ENCODE results near the gene FILIP1.
A peak's percentile ranks its signal among the peaks of the same experiment; 100 is the strongest.

The FILIP1 gene

DNA sequence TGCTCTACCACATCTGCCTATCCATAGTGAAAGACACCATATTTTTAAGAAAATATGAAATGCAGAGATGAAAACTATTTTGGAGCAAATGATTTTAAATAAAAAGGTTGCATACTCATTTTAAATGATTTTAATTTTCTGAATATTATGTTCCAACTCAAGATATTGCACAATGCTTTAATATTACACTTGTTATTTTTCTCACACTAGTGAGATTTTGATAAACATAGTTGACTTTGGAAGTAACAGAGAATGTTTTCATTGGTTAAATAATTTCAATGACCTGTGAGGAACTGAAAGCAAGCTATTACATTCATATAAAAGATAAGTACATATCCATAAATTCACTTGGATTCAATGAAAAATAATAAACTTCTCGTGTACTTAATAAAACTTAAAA is 201.9 kb downstream of the FILIP1 start:
- no peak for DNase-seq (ENCODE audit: low spot score)

DNA sequence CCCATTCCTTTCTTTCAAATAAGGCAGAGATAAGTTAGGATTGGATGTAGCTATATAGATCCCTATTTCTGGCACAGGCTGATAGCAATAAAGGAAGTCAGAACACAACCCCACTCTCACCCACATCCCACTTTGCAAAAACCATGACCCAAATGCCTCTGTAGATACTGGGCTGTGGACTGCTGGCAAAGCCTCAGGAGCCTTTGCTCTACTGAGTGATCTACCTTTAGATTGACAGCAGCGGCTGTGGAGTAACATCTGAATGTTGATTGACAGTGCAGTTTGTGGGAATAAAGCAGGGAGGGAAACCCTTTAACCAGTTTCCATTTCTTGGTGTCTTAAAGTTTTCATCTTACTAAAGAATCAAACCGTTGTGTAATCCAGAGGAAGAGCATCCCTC is 202.3 kb downstream of the FILIP1 start:
- DNase-seq (ENCODE audit: low spot score) = no peak

DNA sequence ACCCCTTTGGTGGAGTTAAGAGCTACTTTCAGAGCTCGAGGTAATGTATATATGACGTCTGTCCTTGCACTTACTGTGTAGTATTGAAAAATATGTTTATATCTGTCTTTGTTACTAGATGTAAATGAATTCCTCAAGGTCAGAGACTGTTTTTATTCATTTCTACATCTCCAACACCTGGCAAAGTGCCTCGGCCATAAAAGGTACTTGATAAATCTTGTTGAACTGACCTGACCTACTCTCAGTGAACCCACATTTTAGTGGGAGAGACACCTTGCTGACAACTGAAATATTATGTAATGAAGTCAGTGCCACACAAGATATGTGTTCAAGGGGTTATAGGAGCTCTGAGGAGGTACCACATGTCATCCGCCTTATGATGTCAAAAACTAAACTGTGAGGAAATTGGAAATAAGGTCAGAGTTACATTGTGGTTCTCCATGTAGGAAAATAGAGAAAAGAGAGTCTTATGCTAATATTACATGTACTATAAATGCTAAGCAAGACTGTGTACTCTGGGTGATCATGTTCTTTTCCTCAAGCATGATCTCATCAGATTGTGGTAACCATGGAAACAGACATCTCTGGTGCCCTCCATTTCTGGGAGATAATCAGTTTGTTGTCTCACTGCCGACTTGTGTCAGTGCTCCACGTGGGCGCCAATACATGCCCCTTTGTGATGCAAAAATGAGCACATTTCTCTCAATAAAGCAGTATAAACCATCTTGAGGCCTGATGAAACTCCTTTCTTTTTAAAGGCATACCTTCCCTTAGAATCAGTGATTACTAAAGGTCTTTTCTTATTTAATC is 203.3 kb downstream of the FILIP1 start:
- no peak for DNase-seq (ENCODE audit: low spot score)

DNA sequence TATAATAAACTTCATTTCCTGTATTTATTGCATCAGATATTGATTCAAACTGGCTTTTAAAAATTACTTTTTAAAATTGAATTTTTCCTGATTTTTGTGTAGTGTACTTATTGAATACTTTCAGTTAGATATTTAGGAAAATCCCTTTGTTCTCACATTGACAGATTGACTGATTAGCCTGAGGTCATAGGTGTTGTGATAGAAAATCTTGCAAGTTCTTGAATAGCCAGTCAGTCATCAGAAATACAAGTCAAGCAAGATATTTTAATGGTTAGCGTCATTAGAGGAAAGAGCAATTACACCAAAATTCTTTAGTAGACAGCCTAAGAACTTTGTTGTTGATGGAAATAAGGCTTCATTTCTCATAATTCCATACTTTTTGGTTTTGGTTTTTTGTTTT is 205.6 kb downstream of the FILIP1 start:
- DNase-seq (ENCODE audit: low spot score) = no peak

DNA sequence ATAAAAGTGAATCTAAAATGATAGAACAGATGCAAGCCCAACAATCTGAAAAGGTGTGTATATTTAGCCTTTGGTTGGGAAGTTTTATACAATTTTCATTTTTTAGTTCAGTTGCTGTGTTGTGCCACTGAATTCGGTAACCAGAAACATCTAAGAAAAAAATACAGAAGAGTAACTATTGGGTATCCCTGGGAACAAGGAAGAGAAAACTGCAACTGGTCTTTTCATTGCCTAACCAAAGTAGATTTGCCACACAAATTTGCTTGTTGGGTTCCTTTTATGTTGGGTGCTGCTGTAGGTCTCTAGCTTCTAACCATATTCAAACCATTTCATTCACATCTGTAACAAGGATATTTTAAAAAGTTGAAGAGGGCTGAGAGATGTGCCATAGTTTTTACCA is 206.2 kb downstream of the FILIP1 start:
- DNase-seq (ENCODE audit: low spot score) = no peak

DNA sequence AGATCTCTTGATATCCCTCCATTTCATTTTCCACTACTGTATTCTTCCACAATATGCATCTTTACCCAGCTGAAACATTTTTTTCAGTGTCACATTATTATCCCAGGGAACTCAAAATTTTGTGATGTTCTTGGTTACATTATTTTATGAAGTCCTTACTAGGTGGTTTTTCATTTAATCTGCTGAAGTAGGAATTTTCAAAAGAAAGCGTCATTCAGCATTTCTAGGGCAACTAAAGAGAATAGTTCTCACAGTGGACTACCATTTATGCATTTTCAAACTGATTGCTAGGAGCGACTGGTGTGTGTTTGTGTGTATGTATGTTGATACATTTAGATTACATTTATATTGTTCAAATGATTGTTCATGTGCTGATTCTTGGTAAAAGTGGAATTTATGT is 206.6 kb downstream of the FILIP1 start:
- DNase-seq (ENCODE audit: low spot score) = no peak

DNA sequence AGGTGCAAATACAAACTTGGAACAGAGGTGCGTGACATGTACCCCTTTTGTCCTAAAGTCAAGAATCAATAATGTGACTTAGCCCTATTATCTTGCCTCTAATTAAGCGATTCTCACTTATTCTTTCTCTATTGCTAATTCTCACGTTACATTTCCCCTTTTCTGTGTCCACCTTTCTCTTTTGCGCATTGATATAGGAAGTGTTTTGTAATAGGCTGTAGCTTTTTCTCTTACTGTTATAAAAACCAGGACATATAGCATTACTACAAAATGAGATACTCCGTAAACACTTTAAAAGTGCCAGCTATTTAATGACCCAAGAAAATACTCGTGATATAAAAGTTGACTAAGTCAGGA is 208.3 kb downstream of the FILIP1 start:
- peak; percentile 13 for DNase-seq (ENCODE audit: low spot score)

DNA sequence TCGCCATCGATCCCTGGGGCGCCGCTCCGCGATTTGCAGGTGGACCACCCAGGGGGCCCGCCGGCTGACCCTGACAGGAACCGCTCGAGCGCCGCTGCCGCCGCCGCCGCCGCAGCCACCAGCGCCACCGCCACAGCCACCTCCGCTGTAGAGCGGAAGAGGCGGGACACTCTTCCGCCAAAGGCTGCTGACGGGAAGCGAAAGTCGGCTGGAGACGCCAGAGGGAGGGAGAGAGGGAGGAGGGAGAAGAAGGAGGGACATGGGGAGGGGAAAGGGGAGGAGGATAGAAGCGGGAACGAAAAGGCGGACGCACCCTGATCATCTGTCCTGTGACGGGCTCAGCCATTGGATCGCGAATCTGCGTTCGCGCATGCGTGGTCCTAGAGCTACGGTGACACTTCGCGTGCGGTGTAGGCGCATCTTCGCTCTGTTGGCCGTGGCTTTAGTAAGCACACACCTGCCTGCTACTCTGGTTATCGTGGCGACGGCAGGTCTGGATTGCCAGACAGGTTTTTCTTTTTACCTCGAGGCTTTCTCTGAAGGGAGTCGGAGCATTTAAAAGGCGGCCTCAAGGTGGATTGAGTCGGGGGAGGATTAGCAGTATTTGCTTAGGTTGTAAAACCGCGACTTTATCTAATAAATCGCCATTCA is 208.8 kb downstream of the FILIP1 start, which contains the start of gene TMEM30A:
Gene TMEM30A (minus strand): TSS at position 161 of the 651 bp plus-strand sequence. CDS start 154 bp downstream, at position 7.
- DNase-seq (ENCODE audit: low spot score) = peak; percentile 98

DNA sequence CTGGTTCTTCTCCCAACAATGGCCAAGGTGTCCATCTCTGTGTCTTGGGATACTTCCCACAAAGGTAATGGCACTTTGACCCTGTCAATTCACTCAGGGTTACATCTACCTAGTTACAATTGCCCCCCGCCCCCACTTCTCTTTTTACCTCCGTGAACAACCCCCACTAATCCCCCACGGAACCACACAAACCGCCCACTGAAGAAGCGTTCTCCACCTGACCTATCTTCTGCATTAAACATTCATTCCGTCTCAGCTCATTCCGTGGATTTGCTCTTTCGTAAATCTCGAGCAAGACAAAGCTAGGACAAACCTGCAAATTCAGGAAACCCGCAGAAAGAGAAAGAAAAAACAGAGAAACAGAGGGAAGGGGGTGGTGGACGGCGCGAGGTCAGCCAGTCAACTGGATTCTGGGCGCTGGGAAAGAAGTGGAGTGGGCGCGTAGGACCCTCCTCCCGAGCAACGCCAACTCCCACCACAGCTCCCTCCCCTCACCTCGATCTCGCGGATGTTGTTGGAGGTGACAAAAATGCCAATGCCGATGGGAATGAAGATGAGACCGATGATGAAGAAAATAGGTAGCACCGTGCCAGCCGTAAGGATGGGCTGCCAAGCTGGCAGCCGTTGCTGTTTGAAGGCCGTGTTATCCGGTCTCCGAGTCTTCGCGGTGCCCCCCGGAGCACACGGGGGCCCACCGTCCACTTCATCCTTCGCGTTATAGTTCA is 209.5 kb downstream of the FILIP1 start:
- DNase-seq (ENCODE audit: low spot score) = no peak

DNA sequence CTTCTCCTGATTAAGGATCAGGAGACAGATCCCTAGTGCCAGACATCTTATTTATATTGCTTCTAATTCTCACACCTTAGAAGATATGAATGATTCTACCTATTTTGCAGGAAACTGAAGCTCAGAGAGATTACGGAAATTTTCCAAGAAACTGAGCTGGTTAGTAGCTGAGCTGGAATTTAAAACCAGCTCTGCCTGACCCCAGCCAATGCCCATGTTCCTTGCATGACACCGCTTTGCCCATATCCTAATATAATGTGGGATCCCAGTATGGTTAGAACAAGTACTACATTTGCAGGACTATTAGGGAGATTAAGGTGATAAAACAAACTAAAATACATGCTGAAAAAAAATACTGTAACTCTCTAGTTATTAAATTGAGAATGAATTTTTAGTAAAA is 210.9 kb downstream of the FILIP1 start:
- DNase-seq (ENCODE audit: low spot score) = no peak

DNA sequence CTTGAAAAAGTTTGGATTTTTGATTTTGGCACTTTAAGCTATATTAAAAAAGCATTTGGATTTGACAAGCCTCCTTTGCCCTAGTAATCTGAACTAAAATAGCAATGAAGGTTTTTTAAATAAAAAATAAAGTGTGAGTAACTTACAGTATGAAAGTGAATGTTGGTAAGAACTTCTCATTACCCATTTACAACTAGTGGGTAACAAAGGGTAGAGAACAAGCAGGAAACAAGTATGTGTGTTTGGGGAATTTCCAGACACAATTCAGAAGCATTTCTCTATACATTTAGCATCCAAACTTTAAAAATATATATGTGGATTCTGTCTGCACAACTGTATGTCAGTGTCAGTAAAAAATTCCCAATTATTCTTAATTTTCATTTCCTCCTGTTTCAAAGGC is 211.9 kb downstream of the FILIP1 start:
- DNase-seq (ENCODE audit: low spot score) = no peak

DNA sequence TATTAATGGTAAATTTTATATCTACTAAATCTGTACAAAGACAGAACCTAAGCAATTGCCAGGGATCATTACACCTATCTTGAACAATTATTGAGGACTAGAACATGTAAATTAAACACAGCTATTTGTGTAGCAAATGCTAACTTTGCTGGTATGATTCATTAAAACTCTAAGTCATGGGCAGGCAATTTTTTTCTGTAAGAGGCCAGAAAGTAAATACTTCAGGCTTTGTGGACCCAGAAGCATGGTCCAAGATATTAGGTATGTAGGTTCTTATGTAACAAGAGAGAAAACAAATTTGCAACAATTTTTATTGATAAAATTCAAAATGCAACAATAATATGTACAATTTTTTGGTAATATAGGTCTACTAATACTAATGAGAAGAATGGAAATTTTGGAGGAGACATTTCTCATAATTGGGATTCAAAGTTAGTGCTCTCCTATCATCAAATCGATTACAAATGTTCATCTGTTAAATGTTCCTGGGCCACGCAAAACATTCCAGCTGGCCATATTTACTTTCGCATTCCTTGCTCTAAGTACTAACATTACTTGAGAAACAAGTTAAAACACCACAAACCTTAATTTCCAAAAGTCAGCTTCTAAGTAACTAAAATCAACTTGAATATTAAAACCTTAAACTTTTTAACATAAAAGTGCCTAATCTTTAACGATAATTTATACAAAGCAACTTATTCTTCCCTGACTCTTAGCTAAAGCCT is 213.3 kb downstream of the FILIP1 start:
- DNase-seq (ENCODE audit: low spot score) = no peak

DNA sequence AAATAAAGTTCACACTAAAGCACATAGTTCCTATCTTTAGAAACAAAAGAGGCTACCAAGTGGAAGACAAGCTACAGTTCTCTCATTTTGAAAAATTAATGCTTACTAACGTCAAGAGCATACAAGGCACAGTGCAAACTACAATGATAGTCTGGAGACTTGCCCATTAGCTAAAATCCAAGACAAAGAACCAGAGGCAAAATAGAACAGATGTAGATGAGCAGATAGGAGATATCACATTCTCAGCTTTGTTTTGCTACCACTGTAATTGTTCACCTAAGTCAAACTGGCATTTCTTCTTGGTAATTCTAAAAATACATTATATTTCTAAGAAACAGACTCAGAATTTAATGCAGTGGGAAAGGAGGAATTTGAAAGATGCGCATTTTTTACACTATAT is 214.2 kb downstream of the FILIP1 start:
- DNase-seq (ENCODE audit: low spot score) = no peak

DNA sequence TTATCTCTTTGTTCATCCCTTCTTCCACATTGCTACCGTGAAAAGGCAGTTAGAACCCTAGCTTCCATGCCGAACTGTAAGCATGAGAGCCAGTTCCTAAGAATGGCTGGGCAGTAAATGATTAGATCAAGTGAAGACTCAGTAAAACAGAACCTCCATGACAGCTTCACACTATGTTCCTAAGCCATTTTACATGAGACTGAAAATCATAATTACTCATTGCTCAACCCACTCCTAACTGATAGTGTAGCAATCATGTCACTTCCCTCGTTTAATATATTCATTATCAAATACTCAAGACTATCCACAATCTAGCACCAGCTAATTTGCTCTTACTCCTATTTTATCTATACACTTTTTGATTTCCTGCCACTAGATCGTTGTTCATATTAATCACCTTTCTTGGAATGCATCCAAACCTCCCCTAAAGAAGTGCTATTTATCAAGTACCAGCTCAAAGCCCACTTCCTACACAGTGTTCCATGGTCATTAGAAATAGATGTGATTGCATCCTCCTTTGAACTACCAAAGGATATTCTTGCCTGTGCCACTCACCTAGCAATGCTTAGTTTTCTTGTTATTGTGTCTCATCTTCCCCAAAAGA is 215.0 kb downstream of the FILIP1 start:
- no peak for DNase-seq (ENCODE audit: low spot score)

DNA sequence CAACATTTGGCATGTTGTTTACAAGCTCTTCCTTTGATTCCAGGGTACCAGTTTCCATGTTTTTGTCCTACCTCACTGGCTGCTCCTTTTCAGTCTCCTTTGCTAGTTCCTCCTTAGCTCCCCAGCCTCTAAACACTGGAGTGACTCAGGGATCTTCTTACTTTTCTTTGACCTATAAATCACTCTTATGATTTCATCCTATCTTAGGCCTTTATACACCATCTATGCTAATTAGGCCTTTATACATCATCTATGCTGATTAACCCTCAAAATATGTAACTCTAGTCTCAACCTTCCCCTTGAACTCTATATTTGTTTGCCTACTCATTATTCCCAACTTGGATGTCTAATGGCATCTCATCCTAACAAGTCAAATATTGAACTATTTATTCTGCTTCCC is 218.5 kb downstream of the FILIP1 start:
- DNase-seq (ENCODE audit: low spot score) = no peak

DNA sequence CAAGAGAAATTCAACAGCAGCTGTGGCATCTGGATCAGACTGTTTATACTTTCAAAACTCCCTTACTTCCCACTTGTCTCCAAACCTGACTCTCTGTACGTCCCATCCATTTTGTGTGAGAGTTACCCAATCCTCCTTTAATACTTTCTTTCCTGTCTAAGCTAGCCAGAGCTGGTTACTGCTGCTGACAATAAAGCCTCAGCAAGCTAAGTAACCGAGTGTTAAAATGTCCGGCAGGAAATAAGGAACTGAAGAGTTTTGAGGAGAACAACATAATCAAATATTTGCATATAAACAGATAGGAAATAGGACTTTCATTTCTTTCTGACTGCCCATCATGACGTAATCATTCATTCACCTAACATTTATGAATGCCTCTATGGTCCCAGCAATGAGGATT is 220.6 kb downstream of the FILIP1 start:
- DNase-seq (ENCODE audit: low spot score) = no peak

DNA sequence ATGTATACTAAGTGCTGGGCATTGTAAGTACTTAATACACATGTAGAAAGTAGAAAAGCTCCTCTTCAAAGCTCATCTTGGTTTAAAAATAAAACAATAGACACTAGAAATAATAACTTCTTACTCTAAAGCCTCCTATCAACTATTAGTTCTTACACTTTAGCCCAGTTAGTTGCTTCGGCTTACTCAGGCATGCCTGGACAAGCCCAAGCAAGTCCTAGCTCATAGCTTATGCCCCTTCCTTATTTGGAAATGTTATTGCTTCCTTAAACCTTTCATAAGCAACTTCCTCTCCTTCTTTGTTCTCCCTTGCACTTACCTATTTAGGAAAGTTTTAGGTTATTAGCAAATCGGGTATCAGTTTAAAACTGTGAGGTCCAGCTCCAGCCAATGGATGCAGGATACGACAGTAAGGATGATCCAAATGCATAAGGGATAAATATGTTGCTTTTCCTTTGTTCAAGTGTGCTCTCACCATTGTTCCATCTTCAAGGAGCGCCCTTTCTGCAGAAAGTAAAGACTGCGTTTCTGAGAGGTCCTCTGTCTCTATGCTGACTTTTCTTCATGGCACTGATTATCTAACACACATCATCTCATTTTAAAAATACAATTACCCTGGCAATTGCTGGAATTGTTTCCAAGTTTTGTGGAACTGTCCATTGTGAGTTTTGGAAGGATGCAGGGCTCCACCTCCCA is 221.3 kb downstream of the FILIP1 start:
- no peak for DNase-seq (ENCODE audit: low spot score)

DNA sequence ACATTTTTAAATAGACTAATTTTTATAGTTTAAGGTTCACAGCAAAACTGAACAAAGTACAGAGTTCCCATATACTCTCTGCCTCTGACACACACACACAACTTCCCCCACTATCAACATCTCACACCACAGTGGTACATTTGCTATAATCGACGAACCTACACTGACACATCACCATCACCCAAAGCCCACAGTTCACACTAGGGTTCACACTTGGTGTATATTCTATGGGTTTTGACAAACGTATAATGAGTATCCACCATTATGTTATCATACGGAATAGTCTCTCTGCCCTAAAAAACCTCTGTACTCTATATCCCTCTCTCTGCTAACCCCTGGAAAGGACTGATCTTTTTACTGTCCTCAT is 224.6 kb downstream of the FILIP1 start:
- DNase-seq (ENCODE audit: low spot score) = no peak

DNA sequence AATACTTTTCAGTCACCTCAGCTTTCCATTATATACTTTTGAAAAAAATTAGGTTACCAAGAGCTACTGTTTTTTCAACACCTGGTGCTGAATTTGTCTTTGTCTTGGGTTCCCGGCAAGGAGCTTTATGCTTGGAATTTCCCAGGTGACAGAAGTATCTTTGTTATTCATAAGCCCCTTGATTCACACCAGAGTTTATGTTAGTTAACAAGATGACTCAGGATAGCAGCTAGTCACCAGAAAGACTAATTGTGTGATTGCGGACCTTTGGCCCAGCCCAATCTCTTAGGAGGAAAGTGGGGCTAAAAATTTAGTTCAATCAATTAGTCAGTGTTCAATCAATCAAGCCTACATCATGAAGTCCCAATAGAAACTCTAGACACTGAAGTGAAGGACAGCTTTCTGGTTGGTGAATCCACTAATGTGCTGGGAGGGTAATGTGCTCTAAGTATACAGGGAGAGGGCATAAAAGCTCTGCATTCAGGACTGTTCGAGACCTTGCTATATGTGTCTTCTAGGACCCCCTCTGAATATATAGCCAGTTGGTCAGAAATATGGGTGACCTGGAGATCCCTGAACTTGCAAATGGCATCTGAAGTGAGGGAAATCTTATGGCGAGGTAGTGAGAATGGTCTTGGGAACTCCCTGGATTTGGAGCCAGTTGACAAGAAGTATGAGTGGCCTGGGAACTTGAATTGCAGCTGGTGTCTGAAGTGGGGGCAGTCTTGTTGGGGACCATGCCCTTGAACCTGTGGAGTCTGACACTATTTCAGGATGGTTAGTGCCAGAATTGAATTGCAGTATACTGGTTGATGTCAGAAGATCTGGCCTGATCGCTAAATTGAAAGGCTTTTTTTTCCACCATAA is 225.2 kb downstream of the FILIP1 start:
- DNase-seq (ENCODE audit: low spot score) = no peak

DNA sequence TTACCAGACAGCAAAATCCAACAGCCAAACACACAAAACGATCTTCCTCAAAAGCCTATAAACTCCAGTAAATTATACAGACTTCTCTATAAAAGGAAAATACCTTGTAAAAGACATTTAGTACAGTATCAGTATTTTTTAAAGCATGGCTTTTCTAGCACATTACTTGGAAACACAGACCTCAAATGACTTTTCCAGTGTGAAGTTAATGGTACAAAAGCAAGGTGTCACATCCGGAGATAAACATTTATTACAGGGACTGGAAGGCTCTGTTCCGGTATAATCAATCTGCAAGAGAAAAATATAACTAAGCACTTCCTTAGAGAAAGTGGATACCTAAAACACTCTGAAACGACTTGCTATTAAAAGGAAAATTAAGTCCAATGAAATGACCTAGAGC is 226.1 kb downstream of the FILIP1 start:
- no peak for DNase-seq (ENCODE audit: low spot score)
